SIG-M5 (cell line): Measurements from ENCODE around the gene SMURF2.
"Not testable (repeated sequence)": the region's sequence is repeated elsewhere in the genome, so short reads cannot be mapped to it uniquely, and the experiment has no call there.

Source experiments
- DNase-seq: peaks from one replicate; lab custom pipeline; 2025; lab: John Stamatoyannopoulos, UW

SMURF2 gene

DNA sequence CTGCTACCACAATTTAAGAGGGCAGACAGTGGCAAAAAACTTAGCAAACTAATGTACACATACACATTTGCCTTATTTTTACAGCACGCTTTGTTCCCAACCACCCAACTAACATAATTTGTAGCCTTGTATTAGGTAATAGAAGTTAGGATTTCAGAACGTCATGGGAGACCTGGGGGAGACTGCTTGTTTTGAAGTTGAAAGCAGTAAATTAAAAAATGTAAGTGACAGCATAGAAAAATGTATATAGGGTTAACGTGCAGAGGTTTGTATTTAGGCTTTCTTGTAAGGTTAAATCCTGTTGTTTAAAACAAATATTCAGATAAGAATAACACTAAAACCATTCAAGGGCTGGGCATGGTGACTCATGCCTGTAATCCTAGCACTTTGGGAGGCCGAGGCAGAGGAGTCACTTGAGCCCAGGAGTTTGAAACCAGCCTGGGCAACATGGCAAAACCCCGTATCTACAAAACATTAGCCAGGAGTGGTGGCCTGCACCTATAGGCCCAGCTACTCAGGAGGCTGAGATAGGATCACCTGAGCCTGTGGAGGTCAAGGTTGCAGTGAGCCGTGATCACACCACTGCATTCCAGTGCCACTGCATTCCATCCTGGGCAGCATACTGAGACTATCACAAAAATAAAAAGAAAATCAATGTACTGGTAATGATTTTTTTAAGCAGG lies 2.3 kb upstream of the SMURF2 start:
- DNase-seq, result not testable (repeated sequence)

DNA sequence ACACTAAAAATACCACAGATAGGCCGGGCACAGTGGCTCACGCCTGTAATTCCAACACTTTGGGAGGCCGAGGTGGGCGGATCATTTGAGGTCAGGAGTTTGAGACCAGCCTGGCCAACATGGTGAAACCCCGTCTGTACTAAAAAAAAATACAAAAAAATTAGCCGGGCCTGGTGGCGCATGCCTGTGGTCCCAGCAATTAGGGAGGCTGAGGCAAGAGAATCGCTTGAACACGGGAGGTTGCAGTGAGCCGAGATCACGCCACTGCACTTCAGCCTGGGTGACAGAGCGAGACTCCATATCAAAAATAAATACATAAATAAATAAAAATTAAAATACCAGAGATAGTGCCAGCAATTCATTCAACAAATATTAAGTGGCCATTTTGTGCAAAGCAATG lies 1.7 kb upstream of the SMURF2 start:
- DNase-seq, result not testable (repeated sequence)

DNA sequence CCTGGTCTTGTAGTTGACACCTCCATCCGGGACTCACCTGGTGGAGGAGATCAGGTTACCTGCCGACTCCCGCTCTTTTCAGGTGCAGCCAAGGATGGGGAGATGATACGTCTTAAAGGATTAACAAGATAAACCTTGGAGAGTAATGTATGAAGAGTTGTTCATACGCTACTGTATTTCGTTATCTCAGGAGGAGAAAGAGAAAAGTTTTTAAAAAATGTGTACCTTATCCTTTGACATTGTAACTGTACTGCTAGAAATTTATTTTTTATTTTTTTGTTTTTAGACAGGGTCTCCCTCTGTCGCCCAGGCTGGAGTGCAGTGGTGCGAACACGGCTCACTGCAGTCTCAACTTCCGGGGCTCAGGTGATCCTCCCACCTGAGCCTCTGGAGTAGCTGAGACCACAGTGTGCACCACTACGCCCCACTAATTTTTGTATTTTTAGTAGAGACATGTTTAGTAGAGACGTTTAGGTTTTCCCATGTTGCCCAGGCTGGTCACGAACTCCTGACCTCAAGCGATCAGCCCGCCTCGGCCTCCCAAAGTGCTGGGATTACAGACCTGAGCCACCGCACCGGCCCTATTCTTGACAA lies 764 bp upstream of the SMURF2 start:
- no peak for DNase-seq

DNA sequence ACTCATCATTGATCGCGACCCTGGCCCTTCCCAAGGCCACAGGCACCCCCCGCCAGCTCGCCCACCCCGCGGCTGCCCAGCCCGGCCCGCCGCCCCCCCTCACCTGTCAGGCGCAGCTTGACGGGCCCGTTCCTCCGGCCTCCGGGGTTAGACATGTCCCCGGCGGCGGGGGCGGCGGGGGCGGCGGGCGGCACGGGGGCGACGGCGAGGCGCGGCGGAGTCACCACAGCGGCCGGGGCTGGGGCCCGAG lies 456 bp downstream of the SMURF2 start:
- no peak for DNase-seq

DNA sequence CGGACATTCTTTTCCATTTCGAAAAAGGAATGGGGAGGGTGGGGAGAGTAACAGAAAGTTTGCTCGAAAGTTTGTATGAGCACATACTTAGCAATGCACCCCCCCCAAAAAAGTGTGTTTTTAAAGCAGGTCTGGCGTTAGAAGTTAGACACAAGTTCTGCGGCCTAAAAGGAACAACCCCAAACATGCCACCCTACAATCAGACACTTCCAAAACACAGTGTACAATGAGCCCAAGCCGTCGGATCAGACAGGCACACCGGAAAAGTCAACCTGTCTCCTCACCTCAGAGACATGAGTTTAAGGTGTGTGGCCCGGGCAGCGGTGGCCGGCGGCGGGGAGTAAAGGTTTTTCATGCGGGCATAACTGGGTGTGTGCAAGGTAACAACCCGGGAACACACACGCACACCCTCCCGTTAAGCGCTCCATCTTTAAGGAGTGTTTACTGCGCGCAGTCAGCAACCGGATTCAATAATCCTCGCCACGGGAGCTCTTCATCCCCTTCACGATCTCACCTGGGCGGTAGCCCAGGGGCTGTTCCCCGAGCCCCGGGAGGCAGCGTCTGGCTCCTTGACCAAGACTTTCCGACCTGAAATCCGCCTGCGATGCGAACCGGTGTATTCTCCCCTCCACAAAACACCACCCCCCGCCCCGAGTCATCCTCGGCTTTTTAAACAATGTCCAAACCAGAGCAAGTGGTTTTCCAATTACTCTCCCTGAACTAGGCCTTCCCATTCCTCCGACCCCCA lies 955 bp downstream of the SMURF2 start:
- DNase-seq, result not testable (repeated sequence)

DNA sequence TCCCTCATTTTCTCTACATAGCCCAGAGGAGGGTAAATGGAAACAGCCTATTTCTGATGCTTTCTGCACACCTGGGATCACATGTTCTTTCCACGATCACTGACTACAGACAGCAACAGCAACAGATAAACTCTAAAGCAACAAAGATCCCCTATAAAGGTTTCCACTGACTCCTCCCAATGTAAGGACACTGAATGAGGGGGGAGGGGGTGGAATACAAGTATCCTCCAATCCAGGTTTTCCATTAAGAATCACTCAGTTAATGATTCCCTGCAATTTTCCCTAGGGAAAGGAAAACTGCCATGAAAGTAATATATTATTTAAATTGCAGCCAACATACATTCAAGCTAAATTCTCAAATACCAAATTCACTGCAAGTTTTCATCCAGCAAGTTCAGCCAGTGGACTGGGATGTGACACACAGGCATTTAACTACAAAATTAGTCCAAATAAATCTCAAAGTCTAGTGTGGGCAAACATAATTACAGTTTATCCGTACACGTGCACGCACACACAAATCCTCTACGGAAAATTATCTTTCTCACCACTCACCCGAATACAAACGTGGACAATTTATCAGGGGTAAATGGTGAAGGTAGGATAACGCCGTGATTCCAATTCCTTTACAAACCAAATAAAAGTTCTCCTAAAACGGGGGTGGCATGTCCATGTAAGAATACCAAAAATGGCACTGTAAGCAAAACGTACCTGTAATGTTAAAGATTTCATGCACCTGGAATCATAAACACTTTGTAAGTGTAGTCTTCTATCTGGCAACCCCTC lies 1.7 kb downstream of the SMURF2 start:
- not testable (repeated sequence) for DNase-seq

DNA sequence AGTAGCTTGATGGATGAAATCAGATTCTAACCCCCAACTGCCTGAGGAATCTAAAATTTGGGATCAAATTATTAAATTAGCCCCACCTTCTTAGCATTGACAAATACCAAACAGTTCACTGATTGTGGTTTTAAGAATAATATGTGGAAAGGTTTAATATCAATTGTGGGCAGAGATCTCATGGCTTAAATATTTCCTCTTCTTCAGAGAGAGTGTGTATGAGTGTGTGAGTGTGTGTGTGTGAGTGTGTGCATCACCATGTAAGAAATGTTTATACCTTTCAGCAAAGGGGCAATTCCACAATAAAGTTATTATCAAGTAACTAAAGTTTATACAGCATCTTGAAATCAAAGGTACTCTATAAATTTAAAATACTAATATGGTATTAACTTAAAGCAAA lies 3.2 kb downstream of the SMURF2 start:
- no peak for DNase-seq

DNA sequence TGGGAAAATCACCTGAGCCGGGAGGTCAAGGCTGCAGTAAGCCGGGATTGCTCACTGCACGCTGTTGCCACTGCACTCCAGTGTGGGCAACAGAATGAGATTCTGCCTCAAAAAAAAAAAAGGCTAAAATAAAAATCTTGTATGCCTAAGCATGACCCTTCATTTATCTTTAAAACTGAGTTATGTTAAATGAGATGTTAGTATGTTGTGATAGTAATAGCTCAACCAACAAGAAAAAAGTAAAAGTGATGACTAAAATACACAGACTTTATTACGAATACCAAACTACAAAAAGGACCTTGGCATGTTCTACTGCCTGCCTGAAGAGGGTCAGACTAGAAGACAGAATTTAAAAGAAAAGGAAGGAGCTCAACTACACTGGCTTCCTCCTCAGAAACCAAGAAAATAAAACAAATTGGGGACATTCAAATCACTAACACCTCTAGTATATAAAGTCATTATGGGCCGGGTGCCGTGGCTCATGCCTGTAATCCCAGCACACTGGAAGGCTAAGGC lies 4.4 kb downstream of the SMURF2 start:
- DNase-seq, result no peak

DNA sequence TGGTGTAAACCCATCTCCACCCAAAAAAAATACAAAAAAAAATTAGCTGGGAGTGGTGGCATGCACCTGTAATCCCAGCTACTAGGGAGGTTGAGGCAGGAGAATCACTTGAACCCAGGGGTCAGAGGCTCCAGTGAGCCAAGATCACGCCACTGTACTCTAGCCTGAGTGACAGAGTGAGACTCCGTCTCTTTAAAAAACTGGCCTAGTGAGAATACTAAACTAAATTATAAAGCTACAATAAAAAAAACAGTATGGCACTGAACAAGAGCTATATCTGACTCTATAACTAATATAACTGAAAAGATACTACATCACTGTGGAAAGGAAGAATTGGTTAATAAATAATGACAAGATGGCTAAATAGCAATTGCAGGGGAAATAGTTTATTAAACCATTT lies 6.4 kb downstream of the SMURF2 start:
- DNase-seq, result no peak

DNA sequence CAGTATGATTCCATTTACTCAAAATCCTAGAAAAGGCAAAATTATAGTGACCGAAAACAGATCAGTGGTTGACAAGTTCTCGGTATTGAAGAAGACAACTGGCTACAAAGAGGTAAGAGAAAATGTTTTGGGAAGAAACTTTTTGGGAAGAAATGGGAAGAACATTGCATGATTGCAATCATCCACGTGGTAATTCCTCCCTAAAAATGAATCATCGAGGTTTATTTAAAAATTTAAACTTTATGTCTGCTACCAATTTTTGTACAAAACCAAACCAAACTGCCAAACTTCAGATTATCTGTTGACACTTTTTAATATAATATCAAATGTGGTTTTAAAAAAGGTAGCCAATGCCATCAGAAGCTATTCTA lies 8.1 kb downstream of the SMURF2 start:
- no peak for DNase-seq

DNA sequence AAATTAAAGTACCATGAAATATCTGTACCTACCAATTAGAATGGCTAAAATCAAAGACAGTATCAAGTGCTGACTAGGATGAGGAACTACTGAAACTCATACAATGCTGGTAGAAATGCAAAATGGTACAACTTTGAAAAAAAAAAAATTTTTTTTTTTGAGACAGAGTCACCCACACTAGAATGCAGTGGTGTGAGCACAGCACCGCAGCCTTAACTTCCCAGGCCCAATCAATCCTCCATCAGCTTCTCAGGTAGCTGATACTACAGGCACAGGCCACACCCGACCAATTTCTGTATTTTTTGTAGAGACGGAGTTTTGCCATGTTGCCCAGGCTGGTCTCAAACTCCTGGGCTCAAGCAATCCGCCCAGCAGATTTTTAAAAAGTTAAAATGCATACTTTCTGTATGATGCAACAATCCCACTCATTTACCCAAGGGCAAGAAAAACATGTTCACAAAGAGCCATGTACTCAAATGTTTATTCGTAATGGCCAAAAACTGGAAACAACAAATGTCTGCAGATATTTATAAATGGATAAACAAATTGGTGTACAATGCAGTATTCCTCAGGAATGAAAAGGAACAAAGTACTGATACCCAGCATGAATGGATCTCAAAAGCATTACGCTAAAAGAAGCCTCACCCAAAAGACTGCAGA lies 8.7 kb downstream of the SMURF2 start:
- DNase-seq, result no peak

DNA sequence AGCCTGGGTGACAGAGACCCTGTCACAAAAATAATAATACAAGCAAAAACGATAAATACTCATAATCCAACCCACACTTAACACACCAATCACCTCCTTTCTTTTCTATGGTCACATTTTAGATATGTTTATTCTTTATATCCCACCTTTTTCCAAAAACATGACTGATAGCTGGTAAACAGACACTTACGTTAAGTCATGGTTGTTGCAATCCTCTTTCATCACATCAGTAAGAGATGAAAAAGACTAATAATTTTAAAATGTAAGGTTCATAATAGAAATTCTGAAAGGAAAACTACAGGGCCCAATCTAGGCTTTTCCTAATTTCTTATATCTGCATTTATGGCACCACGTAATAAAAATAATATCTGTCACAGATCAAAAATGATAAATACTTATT lies 10.2 kb downstream of the SMURF2 start:
- no peak for DNase-seq

DNA sequence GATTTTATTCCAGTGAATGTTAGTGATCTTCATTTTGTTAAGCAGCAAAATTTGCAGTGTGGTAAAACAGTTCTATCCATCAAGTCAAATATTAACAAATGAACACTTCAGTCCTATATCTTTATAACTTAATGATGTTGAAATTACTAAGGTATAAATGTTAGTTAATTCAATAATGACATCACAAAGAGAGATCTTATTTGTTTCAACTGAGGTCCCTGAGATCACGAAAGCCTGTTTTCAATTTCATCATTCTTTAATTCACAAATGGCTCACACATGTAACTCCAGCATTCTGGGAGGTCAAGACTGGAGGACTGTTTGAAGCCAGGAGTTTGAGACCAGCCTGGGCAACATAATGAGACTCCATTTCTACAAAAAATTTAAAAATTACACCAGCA lies 13.9 kb downstream of the SMURF2 start:
- DNase-seq, result no peak

DNA sequence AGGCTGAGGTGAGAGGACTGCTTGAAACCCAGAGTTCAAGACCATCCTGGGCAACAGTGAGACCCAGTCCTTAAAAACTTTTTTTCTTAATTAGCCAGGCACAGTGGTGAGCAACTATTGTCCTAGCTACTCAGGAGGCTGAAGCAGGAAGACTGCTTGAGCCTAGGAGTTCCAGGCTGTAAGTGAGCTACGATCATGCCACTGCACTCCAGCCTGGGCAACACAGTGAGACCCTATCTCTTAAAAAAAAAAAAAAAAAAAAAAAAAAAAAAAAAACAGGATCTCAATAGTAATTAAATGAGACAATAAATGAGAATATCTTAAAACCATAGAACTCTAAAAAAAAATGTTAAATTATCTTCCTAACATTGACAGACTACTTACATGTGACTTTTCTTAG lies 14.3 kb downstream of the SMURF2 start:
- DNase-seq, result no peak

DNA sequence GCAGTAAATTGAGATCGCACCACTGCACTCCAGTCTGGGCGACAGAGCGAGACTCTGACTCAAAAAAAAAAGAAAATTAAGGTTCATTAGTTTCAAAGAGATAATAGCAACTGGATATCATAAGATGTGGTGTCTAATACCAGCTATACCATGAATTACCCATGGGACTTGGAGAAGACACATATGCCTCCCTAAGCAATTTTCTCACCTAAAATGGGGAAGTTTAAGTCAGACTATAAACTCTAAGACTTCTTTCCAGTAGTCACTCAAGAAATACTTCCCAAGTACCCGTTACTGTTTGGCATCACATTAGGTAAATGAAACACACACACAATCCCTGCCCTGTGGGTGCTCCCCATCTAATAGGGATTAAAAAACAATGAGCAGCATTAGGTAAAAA lies 22.6 kb downstream of the SMURF2 start:
- no peak for DNase-seq

DNA sequence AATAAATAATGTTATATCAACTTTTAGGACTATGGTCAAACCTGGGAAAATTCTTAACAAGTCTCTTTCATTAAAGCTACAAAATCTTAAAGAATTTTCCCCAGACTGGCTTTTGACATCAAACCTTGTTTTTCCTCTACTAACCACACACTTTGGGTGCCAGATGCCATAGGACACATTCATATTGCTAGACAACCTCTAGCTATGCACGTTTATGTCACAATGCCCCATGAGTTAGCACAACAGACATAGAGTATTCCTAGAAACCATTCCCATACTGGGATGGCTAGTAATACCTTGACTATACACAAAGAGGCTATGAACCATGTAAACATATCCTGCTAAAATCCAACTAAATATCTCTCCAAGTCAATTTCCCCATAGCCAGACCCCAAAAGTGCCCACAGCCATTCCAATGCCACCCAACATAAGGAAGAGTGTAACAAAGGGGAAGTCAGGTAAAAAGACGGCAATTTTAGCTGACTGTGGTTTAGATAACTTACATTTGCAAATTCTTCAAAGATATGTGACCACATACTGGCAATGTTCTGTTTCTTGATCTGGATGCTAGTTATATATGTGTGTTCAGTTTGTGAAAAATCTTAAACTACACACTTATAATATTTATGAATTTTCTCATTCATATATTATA lies 23.4 kb downstream of the SMURF2 start:
- DNase-seq, result no peak

DNA sequence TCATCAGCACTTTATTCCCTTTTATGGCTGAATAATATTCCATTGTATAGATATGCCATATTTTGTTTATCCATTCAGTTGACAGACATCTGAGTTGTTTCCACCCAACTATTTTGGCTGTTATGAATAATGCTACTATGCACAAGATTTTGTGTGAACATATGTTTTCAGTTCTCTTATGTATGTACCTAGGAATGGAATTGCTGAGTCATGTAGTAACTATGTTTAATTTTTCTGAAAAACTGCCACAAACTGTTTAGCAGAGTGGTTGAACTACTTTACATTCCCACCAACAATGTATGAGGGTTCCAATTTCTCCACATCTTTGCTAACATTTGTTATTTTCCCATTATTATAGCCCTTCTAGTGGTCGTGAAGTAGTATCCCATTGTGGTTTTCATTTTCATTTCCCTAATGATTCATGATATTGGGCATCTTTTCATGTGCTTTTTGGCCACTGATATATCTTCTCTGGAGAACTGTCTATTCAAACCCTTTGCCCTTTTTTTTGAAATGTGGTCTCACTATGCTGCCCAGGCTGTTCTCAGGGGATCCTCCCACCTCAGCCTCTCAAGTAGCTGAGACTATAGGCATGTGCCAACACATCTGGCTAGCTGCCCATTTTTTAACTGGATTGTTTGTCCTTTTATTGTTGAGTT lies 26.3 kb downstream of the SMURF2 start:
- DNase-seq, result no peak

DNA sequence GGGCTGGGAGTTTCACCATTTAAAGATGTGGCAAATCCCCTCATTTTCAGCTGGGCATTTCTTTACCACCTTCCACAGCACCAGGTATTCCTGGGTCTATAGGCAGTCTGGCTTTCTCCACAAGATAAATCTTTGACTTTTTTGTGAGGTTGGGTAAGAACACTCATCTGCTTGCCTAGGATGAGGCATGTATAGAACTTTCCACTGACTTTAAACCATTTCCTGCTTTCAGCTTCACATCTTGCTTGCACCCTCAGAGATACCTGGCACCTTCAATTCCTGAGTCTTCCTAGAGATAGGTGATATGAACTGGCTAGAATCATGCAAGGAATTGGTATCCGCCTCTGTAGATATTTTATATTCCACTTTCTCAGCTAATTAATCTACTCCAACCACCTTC lies 27.9 kb downstream of the SMURF2 start:
- DNase-seq, result no peak

DNA sequence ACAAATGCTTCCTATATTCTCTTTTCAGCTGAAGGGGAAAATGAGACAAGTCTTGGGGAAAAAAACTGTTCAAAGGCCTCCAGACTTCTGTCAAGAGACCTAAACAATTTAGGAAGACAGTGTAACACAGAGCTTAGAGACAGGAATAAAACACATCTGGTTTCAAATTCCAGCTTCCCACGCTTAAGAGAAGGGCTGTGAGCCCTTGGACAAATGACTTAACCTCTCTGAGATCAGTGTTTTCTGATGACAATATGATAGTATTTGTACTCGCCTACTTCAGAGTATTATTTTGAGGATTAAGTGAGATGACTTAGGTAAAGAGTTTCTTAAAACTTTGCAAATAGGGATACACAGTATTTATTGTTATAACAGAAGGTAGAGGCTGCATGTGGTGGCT lies 29.5 kb downstream of the SMURF2 start:
- no peak for DNase-seq

DNA sequence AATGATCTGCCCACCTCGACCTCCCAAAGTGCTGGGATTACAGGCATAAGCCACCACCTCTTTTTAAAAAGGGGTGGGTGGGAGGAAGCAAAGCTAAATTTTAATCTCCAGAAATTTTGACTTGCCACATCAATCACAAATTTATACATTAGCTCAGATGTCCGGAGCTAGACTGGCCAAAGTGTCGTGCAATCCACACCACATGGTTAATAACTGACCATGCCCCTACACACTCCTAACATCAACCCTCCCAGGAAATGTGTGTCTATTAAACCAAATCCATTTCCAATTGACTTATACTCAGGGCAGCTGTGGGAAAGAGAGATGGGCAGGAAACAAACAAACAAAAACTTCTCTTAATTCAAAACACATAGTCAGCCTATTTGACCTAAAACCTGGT lies 29.9 kb downstream of the SMURF2 start:
- no peak for DNase-seq
